ENCODE data around the gene INTS1.

The INTS1 gene

GRCh38 chr7:1433128-1433920 is 70.9 kb downstream of the INTS1 start:
- H3K27ac ChIP-seq = no peak overlapping the region
- TF ChIP-seq, protein P1, sequence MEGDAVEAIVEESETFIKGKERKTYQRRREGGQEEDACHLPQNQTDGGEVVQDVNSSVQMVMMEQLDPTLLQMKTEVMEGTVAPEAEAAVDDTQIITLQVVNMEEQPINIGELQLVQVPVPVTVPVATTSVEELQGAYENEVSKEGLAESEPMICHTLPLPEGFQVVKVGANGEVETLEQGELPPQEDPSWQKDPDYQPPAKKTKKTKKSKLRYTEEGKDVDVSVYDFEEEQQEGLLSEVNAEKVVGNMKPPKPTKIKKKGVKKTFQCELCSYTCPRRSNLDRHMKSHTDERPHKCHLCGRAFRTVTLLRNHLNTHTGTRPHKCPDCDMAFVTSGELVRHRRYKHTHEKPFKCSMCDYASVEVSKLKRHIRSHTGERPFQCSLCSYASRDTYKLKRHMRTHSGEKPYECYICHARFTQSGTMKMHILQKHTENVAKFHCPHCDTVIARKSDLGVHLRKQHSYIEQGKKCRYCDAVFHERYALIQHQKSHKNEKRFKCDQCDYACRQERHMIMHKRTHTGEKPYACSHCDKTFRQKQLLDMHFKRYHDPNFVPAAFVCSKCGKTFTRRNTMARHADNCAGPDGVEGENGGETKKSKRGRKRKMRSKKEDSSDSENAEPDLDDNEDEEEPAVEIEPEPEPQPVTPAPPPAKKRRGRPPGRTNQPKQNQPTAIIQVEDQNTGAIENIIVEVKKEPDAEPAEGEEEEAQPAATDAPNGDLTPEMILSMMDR (conservative IDR thresholded peaks at IDR 0.05) = no peak
- no peak for TF ChIP-seq ZFX (IDR thresholded peaks at IDR 0.05)

GRCh38 chr7:1432411-1433082 is 71.6 kb downstream of the INTS1 start:
- TF ChIP-seq, protein P1 (conservative IDR thresholded peaks at IDR 0.05) = peak; percentile 96
- TF ChIP-seq ZFX (IDR thresholded peaks at IDR 0.05) = no peak
- no peak overlapping the region for H3K27ac ChIP-seq

- TF ChIP-seq, protein P1 (conservative IDR thresholded peaks at IDR 0.05) = no peak
- TF ChIP-seq ZFX (IDR thresholded peaks at IDR 0.05) = no peak
- no peak overlapping the region for H3K27ac ChIP-seq
These were observed 72.4 kb downstream of the INTS1 start for GRCh38 chr7:1431634-1432380.

DNA sequence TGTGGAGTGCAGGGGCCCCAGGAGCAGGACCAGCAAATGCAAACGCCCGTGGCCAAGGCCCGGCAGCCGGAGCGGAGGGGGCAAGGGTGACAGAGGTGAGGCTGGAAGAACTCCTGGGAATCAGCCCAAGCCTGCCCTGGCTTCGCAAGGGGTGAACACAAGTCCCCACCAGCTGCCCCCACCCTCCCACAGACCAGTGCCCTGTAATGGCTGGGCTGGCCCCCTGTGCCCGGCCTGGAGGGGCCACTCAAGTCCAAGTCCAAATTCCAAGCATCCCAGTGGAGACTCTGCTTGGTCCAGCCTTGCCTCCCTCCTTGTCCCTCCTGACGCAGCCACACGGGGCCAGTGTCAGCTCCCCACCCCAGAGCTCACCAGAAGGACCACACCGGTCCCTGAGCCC is 73.0 kb downstream of the INTS1 start:
- no peak overlapping the region for H3K27ac ChIP-seq
- TF ChIP-seq ZFX (IDR thresholded peaks at IDR 0.05) = no peak
- TF ChIP-seq, protein P1 (conservative IDR thresholded peaks at IDR 0.05) = no peak

- H3K27ac ChIP-seq = no peak overlapping the region
- TF ChIP-seq, protein P1 (conservative IDR thresholded peaks at IDR 0.05) = no peak
- TF ChIP-seq ZFX (IDR thresholded peaks at IDR 0.05) = no peak
These were observed 73.9 kb downstream of the INTS1 start for GRCh38 chr7:1430056-1430845.

DNA sequence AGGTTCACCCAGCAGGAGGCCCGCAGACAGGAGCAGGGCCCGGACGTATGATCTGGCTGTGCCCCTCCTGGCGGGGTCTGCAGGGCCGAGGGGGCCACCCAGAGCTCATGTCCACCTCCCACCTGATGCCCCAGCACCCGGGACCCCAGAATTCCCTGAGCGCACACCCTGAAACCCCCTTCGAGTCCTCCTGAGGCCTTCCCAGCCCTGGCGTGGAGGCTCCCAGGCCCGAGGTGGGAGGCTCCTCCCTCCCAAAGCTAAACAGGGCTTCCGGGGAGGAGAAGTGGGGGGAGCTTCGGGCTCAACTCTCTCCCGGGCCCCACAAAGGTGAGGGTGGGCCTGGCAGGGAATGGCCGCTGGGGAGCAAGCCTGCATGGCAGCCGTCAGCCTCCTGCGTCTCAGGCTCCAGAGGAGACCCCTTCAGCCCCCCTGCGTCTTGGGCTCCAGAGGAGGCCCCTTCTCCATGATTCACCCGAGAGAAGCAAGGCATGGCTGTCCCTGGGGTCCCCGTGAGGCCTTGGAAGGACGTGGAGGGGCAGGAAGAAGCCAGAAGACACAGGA is 75.2 kb downstream of the INTS1 start:
- TF ChIP-seq, protein P1 (conservative IDR thresholded peaks at IDR 0.05) = no peak
- TF ChIP-seq ZFX (IDR thresholded peaks at IDR 0.05) = no peak
- no peak overlapping the region for H3K27ac ChIP-seq

Data from C4-2B (cell line).